GM19035 (cell line): ENCODE data around the gene HEMK1.
A peak's percentile ranks its signal among the peaks of the same experiment; 100 is the strongest.

Experiments used
- ATAC-seq: cut with Tn5 transposase; IDR thresholded peaks from one replicate; pipeline ENCODE4 v1.9.1; 2021; ENCODE audit not compliant: unreplicated experiment

Gene HEMK1

GRCh38 chr3:50542177-50543034 lies 26.9 kb upstream of the HEMK1 start:
- no peak for ATAC-seq

DNA sequence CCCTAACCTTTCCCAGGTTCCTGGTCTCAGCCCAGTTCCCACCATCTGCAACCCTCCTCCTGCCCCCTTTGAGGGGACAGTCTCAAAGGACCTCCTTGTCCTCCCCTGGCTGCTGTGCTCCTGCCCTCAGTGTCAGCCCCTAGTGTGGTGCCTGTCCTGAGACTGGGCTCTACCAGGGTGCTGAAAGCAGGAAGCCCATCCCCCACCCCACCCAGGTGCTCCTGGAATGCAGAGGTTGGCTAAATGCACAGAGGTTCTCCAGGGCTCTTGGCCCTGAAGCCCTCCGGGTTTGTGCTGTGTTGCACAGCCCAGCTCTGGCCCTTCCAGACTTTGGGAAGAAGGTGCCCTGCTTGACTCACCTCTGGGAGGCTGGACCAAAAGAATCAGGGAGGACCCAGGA lies 23.5 kb upstream of the HEMK1 start:
- no peak for ATAC-seq

- ATAC-seq: no peak
Measured at GRCh38 chr3:50549226-50549625, 20.1 kb upstream of the HEMK1 start.

DNA sequence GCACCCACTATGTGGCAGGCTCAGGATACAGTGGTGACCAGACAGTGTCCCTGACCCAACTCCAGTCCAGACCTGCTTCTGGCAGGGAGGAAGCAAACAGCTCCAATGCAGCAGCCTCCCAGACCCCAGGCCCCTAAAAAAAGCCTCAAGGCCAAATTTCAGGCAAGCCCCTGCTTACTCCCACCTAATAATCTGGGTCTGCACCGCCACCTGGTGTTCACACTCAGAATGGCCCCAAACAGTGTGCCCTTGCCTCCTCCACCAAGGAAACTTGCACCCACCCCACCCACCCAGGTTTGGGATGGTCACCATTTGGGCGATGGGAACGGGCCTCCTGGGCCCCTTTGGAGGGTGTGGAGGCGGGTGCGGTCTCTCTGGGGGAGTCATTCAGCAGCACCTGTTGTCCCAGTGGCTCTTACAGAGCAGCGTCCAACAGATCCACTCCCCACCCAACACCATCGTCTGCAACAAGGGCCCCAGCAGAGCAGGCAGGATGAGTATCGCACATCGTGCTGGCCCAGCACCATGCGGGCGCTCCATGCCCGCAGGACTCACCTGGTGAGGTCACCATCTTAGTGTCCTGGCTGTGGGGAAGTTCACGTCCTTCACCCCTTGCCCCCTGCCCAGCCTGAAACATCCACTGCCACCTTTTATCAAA lies 19.1 kb upstream of the HEMK1 start:
- peak; percentile 51 for ATAC-seq

- no peak for ATAC-seq
Measured at GRCh38 chr3:50551054-50551659, 18.2 kb upstream of the HEMK1 start.

DNA sequence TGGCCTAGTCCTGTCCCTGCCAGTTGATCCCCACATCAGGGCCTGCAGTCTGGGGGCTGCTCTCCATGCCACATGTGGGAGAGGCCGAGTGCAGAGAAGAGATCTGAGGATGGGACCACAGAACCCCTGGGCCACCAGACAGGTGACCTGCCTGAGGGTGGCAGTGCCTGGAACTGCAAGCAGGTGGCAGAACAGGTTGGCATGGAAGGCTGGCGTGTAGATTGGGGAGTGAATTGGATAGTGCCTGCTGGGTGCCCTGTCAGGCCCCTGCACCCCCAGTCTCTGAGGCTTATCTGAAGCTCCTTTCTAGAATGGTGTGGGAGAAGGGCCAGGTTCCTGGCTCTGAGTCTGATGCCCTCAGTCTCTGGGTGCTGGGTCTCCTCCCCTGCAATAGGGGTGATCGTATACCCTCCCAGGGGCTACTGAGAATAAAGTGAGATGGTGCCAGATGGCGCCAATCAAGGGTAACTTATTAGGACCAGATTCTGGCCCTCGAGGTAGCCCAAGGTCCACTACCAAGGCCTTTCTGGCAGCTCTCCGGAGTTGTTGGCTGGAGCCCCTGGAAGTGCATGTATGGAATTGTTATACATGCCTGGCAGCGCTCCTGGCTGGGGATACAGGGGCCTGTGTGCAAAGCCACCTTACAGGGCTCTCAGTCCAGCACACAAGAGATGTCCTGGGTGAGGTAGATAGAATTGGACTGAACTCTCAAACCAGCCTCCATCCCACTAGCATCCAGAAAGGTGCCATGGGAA lies 17.5 kb upstream of the HEMK1 start:
- ATAC-seq: no peak

GRCh38 chr3:50552598-50552997 lies 16.7 kb upstream of the HEMK1 start:
- ATAC-seq: no peak

GRCh38 chr3:50554553-50554952 lies 14.8 kb upstream of the HEMK1 start:
- ATAC-seq: no peak

- ATAC-seq: no peak
Measured at GRCh38 chr3:50557106-50557505, 12.2 kb upstream of the HEMK1 start.

GRCh38 chr3:50557915-50558314 lies 11.4 kb upstream of the HEMK1 start:
- no peak for ATAC-seq

GRCh38 chr3:50559702-50560101 lies 9.6 kb upstream of the HEMK1 start:
- ATAC-seq: no peak

DNA sequence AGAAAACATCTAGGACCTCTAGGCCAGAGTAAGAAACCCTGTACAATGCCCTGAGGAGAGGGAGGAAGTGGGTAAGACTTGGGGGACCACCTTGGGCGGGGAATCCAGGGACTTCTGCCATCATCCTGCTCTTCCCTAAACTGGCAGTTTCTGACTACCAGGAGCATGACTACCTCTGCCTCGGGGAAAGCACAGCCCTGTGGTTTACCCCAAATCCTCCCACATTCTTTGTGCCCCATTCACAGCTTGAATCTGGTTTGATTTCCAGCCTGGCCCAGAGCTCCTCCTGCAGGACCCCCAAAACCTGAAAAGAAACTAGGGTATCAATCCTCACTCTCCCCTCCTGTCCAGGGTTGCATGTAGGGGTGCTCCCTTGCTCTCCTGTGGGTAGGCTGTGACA lies 6.5 kb upstream of the HEMK1 start:
- ATAC-seq: no peak

- no peak for ATAC-seq
Measured at GRCh38 chr3:50563867-50564266, 5.5 kb upstream of the HEMK1 start.

DNA sequence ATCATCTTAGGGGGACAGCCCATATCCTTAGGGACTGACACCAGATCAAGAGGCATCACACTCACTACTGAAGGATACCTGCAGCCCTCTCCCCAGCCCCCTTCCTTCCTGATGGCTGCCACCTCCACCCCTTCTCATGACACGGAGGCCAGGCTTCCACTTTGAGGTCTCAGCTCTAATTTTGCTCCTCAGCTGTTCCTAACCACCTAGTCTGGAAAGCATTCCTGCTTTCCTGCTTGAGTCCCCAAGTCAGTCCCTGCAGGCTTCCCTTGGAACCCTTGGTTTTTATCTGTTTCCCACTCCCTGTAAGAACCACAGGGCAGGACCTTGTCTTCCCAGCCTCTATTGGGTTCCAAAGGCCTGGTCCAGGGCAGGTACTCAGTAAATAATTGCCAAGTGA lies 5.0 kb upstream of the HEMK1 start:
- no peak for ATAC-seq

- no peak for ATAC-seq
Measured at GRCh38 chr3:50567011-50567385, 2.3 kb upstream of the HEMK1 start.

- peak; percentile 79 for ATAC-seq
Measured at GRCh38 chr3:50567386-50568167, 1.7 kb upstream of the HEMK1 start, which contains the start of gene C3orf18. Gene C3orf18, minus strand, starts transcription at chr3:50567747. Its CDS starts 2,048 bp downstream, at chr3:50565699.

GRCh38 chr3:50570508-50571279 lies 1.4 kb downstream of the HEMK1 start:
- no peak for ATAC-seq

- no peak for ATAC-seq
Measured at GRCh38 chr3:50571486-50571885, 2.2 kb downstream of the HEMK1 start.

DNA sequence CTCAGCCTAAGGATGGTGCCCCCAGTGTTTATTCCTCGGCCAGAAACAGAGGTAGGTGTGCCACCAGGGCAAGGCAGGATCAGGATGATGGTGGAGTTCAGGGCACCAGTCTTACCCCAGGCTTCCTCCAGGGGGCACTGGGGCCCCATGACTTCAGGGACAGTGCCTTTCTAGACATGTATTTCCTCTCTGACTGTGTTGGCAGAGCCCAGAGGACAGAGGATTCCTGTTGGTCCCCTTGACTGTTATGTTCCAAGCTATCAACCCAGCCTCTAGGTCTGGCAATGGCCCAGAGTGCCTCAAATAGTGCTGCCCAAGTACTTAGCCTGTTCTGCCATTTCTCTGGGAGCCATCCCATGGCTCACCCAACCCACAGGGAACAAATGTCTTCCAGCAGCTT lies 2.8 kb downstream of the HEMK1 start:
- ATAC-seq: no peak
